AG09309 (cell line): ENCODE results near the gene TGM2.

Experiments used
- DNase-seq: peaks from one replicate; pipeline ENCODE4 v3.0.0-alpha.2; 2010; ENCODE audit warnings: low read depth
- H3K4me3 ChIP-seq: 2 replicates; pipeline ENCODE4 v1.5.1; 2011; ENCODE audit warnings: mild to moderate bottlenecking, low read depth, low read length, moderate library complexity; ENCODE audit not compliant: control insufficient read depth
- TF ChIP-seq, protein P1 (sequence below): IDR thresholded peaks from 2 replicates; pipeline ENCODE4 v1.5.1; 2011; ENCODE audit warnings: mild to moderate bottlenecking, low read depth, low read length, inconsistent platforms; ENCODE audit not compliant: insufficient read depth, control insufficient read depth; ENCODE audit errors: missing control alignments

Gene TGM2

DNA sequence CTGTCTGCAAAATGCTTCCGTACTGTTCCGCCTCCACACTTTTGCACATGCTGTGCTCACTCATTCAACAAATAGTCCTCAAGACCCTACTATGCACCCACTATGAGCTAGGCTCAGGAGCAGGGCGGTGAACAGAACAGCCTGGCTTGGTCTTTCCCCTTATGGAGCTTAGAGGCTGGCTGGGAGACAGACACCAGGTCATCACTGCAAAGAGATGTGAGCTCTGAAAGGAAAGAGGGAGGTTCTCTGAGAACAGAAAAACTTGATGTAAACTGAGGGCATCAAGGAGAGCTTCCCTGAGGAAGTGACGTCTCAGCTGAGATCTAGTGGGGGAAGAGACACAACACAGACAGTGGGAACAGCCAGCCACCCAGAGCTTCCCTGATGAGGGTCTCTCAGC is 31.0 kb upstream of the TGM2 start:
- TF ChIP-seq, protein P1, sequence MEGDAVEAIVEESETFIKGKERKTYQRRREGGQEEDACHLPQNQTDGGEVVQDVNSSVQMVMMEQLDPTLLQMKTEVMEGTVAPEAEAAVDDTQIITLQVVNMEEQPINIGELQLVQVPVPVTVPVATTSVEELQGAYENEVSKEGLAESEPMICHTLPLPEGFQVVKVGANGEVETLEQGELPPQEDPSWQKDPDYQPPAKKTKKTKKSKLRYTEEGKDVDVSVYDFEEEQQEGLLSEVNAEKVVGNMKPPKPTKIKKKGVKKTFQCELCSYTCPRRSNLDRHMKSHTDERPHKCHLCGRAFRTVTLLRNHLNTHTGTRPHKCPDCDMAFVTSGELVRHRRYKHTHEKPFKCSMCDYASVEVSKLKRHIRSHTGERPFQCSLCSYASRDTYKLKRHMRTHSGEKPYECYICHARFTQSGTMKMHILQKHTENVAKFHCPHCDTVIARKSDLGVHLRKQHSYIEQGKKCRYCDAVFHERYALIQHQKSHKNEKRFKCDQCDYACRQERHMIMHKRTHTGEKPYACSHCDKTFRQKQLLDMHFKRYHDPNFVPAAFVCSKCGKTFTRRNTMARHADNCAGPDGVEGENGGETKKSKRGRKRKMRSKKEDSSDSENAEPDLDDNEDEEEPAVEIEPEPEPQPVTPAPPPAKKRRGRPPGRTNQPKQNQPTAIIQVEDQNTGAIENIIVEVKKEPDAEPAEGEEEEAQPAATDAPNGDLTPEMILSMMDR, result no peak
- no peak overlapping the region for H3K4me3 ChIP-seq
- no peak for DNase-seq

DNA sequence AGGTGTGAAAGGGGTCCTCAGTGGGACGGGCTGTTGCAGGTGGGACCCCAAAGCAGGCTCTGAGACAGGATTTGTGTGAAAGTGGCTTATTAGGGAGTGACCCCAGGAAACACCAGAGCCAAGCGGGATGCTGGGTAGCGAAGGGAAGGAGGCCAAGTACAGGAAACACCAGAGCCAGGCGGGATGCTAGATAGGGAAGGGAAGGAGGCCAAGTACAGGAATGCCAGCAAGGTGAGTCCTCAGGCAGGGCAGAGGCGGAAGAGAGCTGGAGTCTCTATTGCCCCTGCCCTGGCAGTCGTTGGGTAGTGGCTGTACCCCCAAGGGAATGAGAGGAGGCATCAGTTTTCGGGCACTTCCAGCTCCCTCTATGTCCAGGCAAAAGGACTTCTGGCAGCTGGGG is 30.5 kb upstream of the TGM2 start:
- TF ChIP-seq, protein P1, result no peak
- H3K4me3 ChIP-seq, result no peak overlapping the region

DNA sequence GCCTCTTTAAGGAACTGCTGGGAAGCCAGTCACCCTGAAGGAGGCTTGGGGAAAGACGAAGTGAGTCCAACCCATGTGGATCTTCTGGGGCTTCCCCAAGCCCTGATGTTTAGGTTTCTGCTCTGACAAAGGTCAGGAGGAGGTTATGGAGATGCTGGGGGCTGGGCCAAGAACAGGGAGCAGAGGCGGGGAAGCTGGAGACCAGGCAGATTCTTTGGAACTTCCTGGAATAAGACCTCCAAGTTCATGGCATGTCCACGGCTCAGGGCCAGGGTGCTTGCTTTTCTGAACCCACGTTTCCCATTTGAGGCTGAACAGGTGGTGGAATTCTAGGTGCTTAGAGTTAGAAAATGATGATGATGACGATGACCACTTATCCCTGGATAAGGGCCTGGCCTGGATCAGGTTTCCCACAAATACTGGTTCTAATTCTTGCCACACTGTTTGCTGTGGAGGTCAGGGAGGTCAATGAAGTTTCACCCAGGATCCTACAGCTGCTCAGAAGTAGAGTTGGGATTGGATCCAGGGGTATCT is 30.0 kb upstream of the TGM2 start:
- no peak for DNase-seq
- TF ChIP-seq, protein P1, result no peak
- H3K4me3 ChIP-seq, result no peak overlapping the region

More for the DNA sequence above, 30.5 kb upstream of the TGM2 start:
- no peak for DNase-seq

DNA sequence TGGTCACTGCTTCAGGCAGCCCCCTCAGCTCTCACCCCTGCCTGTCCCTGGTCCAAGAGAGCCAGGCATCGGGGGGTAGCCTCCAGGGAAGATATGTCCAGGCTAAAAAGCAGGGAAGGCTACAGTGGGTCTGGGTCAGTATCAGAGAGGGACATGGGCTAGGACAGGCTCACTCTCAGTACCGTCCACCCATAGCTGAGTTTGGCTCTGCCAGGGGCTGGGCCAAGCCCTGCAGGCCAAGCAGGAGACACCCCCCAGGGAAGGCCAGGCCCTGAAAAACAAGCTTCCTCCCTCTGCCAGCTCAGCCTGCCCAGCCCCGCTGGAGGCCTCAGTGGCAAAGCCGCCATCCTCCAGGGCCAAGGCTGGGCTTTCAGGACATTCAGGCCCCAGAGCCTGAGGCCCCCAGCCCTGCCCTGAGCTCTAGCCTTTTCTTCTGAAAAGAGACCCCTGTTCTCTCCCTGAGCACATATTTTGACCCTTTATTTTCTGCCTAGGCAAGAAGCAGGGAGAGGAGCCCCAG is 28.6 kb upstream of the TGM2 start:
- no peak overlapping the region for H3K4me3 ChIP-seq
- DNase-seq, result no peak
- TF ChIP-seq, protein P1, result no peak

DNA sequence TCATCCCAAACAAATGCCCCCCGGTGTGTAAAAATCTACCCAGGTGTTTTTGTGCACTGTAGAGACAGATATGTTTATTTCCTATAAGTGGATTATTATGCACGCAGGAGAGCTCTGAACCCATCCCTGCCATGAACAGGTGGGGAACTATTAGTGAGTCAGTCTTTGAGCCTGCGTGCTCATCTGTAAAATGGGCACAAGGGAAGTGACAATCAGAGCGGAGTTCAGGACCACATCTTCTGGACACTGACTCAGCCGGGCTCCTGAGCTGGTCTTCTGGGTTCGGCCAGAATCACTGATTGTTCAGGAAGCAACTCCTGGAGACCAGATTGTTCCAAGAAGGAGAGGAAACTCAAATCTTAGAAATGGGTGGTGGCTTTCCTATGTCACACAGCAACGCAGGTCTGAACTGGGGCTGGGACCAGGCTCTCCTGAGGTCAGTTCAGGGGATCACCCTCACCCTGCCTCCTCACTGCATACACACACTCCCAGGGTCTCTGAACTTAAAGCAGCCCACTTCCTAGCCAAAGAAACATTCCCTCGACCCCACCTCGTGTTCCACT is 27.3 kb upstream of the TGM2 start:
- H3K4me3 ChIP-seq, result no peak overlapping the region
- TF ChIP-seq, protein P1, result no peak
- no peak for DNase-seq

DNA sequence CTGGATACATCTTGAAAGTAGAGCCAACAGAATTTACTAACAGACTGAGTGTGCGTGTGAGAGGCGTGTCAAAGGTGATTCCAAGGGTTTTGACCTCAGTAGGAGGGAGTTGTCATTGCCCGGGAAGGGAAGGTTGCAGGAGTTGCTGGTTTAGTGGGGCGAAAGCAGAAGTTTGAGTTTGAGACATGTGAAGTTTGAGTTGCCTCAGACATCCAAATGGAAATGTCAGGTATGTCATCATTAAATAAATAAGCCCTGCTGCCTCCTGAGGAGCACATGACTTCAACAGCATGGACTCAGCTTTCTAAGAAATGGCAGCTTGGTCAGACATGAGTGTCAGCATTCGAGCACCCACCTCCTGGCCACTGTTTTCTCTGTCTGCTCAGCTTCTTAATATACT is 26.6 kb upstream of the TGM2 start:
- no peak for DNase-seq
- no peak overlapping the region for H3K4me3 ChIP-seq
- TF ChIP-seq, protein P1, result no peak
